ENCODE data around the gene ATP11A. TPM values are rescaled to one million over a fixed set of nuclear protein-coding genes. Genes with fewer than 3 reads are reported as not detected.

Gene ATP11A
- total and polyA plus RNA-seq, 2 experiments from 2014 or later = 4.9 to 5.0 TPM

GRCh38 chr13:112655913-112656312 lies 33.9 kb upstream of the ATP11A start:
- DNase-seq = no peak
- Histone ChIP-seq H3K4me2 (ENCODE audit: unreplicated experiment) (no peak overlapping the region), H4K20me1 (ENCODE audit: insufficient read depth) (no peaks in the 10 kb centered on the region), H3K79me2 (ENCODE audit: insufficient read depth) (no peaks in the 10 kb centered on the region), H2AFZ (no peak overlapping the region), H3K9me2 (ENCODE audit: insufficient read depth) (no peaks in the 10 kb centered on the region), H3K27ac (no peak overlapping the region), H3K27me3 (replicated peaks; ENCODE audit: insufficient read depth) (0 out of 2 replicates have a peak, but pooled peaks cover 9% of the 10 kb centered on the region), H3K4me1 (ENCODE audit: insufficient read depth) (no peaks in the 10 kb centered on the region), H3K36me3 (ENCODE audit: low read depth) (no peaks in the 10 kb centered on the region), H3K4me3 (no peak overlapping the region), H3F3A (ENCODE audit: insufficient read depth) (no peaks in the 10 kb centered on the region), H3K9me3 (ENCODE audit: low read depth) (no peaks in the 10 kb centered on the region), H3K9ac (no peak overlapping the region)
- in situ Hi-C loops (cut with MboI) = no loop called here
- WGBS, 2 experiments (ENCODE audit: low coverage in 1 of 2, low lambda C conversion rate in 2 of 2, missing lambda C conversion rate in 2 of 2) = 43 to 47% methylated on average over 5 of the region's 5 CpGs
- TF ChIP-seq EZH2 (IDR thresholded peaks at IDR 0.05; ENCODE audit: insufficient read depth, poor library complexity, severe bottlenecking) = no peak
- TF ChIP-seq EZH2phosphoT487 (IDR thresholded peaks at IDR 0.05; ENCODE audit: insufficient read depth, low read depth) = no peak

- in situ Hi-C loops (cut with MboI) = no loop called here
- no peaks in the 10 kb centered on the region for H3K9me3 ChIP-seq (ENCODE audit: low read depth)
- 0 out of 2 replicates have a peak, but pooled peaks cover 3% of the 10 kb centered on the region for H3K27me3 ChIP-seq (replicated peaks; ENCODE audit: insufficient read depth)
- no peaks in the 10 kb centered on the region for H4K20me1 ChIP-seq (ENCODE audit: insufficient read depth)
- H3K4me3 ChIP-seq = no peak overlapping the region
- H3K27ac ChIP-seq = no peak overlapping the region
- no peaks in the 10 kb centered on the region for H3F3A ChIP-seq (ENCODE audit: insufficient read depth)
- 61 to 62% methylated on average over 14 of the region's 14 CpGs for WGBS, 2 experiments (ENCODE audit: low coverage in 1 of 2, low lambda C conversion rate in 2 of 2, missing lambda C conversion rate in 2 of 2)
- peak; percentile 47 for DNase-seq
- no peak overlapping the region for H3K4me2 ChIP-seq (ENCODE audit: unreplicated experiment)
- H3K9me2 ChIP-seq (ENCODE audit: insufficient read depth) = no peaks in the 10 kb centered on the region
- H3K9ac ChIP-seq = no peak overlapping the region
- no peaks in the 10 kb centered on the region for H3K36me3 ChIP-seq (ENCODE audit: low read depth)
- H2AFZ ChIP-seq = no peak overlapping the region
- no peaks in the 10 kb centered on the region for H3K79me2 ChIP-seq (ENCODE audit: insufficient read depth)
- TF ChIP-seq EZH2 (IDR thresholded peaks at IDR 0.05; ENCODE audit: insufficient read depth, poor library complexity, severe bottlenecking) (no peak), EZH2phosphoT487 (IDR thresholded peaks at IDR 0.05; ENCODE audit: insufficient read depth, low read depth) (no peak)
- no peaks in the 10 kb centered on the region for H3K4me1 ChIP-seq (ENCODE audit: insufficient read depth)
Observed at GRCh38 chr13:112657850-112658445, 31.9 kb upstream of the ATP11A start.

- in situ Hi-C loops (cut with MboI) = no loop called here
- no peaks in the 10 kb centered on the region for H3K36me3 ChIP-seq (ENCODE audit: low read depth)
- H3K9me3 ChIP-seq (ENCODE audit: low read depth) = no peaks in the 10 kb centered on the region
- no peak overlapping the region for H2AFZ ChIP-seq
- H3K4me1 ChIP-seq (ENCODE audit: insufficient read depth) = no peaks in the 10 kb centered on the region
- H3K79me2 ChIP-seq (ENCODE audit: insufficient read depth) = no peaks in the 10 kb centered on the region
- 37% methylated on average over 1 of the region's 1 CpG for whole genome bisulfite sequencing, 2 experiments (ENCODE audit: low coverage in 1 of 2, low lambda C conversion rate in 2 of 2, missing lambda C conversion rate in 2 of 2)
- DNase-seq = no peak
- H4K20me1 ChIP-seq (ENCODE audit: insufficient read depth) = no peaks in the 10 kb centered on the region
- no peak overlapping the region for H3K4me2 ChIP-seq (ENCODE audit: unreplicated experiment)
- TF ChIP-seq EZH2 (IDR thresholded peaks at IDR 0.05; ENCODE audit: insufficient read depth, poor library complexity, severe bottlenecking) (no peak), EZH2phosphoT487 (IDR thresholded peaks at IDR 0.05; ENCODE audit: insufficient read depth, low read depth) (no peak)
- H3K4me3 ChIP-seq = no peak overlapping the region
- H3K27ac ChIP-seq = no peak overlapping the region
- no peak overlapping the region for H3K9ac ChIP-seq
- no peaks in the 10 kb centered on the region for H3F3A ChIP-seq (ENCODE audit: insufficient read depth)
- H3K27me3 ChIP-seq (replicated peaks; ENCODE audit: insufficient read depth) = 0 out of 2 replicates have a peak, but pooled peaks cover 6% of the 10 kb centered on the region
- H3K9me2 ChIP-seq (ENCODE audit: insufficient read depth) = no peaks in the 10 kb centered on the region
Observed at GRCh38 chr13:112658808-112659207, 31.0 kb upstream of the ATP11A start.

- H3K4me2 ChIP-seq (ENCODE audit: unreplicated experiment) = no peak overlapping the region
- no peak overlapping the region for H2AFZ ChIP-seq
- H4K20me1 ChIP-seq (ENCODE audit: insufficient read depth) = no peaks in the 10 kb centered on the region
- in situ Hi-C loops (cut with MboI) = no loop called here
- 0 out of 2 replicates have a peak, but pooled peaks cover 6% of the 10 kb centered on the region for H3K27me3 ChIP-seq (replicated peaks; ENCODE audit: insufficient read depth)
- no peak overlapping the region for H3K27ac ChIP-seq
- H3K9me2 ChIP-seq (ENCODE audit: insufficient read depth) = no peaks in the 10 kb centered on the region
- no peak overlapping the region for H3K4me3 ChIP-seq
- no peak for DNase-seq
- no peak for TF ChIP-seq EZH2 (IDR thresholded peaks at IDR 0.05; ENCODE audit: insufficient read depth, poor library complexity, severe bottlenecking)
- TF ChIP-seq EZH2phosphoT487 (IDR thresholded peaks at IDR 0.05; ENCODE audit: insufficient read depth, low read depth) = no peak
- H3K79me2 ChIP-seq (ENCODE audit: insufficient read depth) = no peaks in the 10 kb centered on the region
- no peaks in the 10 kb centered on the region for H3K4me1 ChIP-seq (ENCODE audit: insufficient read depth)
- H3K9ac ChIP-seq = no peak overlapping the region
- H3F3A ChIP-seq (ENCODE audit: insufficient read depth) = no peaks in the 10 kb centered on the region
- H3K9me3 ChIP-seq (ENCODE audit: low read depth) = no peaks in the 10 kb centered on the region
- WGBS, 2 experiments (ENCODE audit: low coverage in 1 of 2, low lambda C conversion rate in 2 of 2, missing lambda C conversion rate in 2 of 2) = 63 to 65% methylated on average over 2 of the region's 2 CpGs
- no peaks in the 10 kb centered on the region for H3K36me3 ChIP-seq (ENCODE audit: low read depth)
Observed at GRCh38 chr13:112661291-112661690, 28.5 kb upstream of the ATP11A start.
